Brain microvascular endothelial cell (primary cell): ENCODE measurements around the gene LMNB1.
"Not testable (repeated sequence)": the region's sequence is repeated elsewhere in the genome, so short reads cannot be mapped to it uniquely, and the experiment has no call there.

Experiments used
- DNase-seq: peaks from one replicate; pipeline ENCODE4 v3.0.0-alpha.2; 2020
- H3K27ac ChIP-seq: fragments of 250-450 bp; sonication (Bioruptor Pico); 2 replicates; pipeline ENCODE4 v1.5.1; 2020; ENCODE audit warnings: mild to moderate bottlenecking, moderate library complexity
- H3K27me3 ChIP-seq: fragments of 250-450 bp; sonication (Bioruptor Pico); replicated peaks from 2 replicates; pipeline ENCODE4 v1.5.1; 2020; ENCODE audit warnings: mild to moderate bottlenecking
- H3K36me3 ChIP-seq: fragments of 250-450 bp; sonication (Bioruptor Pico); replicated peaks from 2 replicates; pipeline ENCODE4 v1.5.1; 2020; ENCODE audit warnings: mild to moderate bottlenecking
- H3K4me3 ChIP-seq: 2 replicates; pipeline ENCODE4 v1.5.1; 2011; ENCODE audit warnings: low read depth, mild to moderate bottlenecking, control low read depth, low read length, moderate library complexity
- CTCF ChIP-seq: IDR thresholded peaks from 2 replicates; pipeline ENCODE4 v1.5.1; 2011; ENCODE audit warnings: low read depth, mild to moderate bottlenecking, moderate library complexity, low read length, control low read depth, inconsistent platforms; ENCODE audit errors: missing control alignments
- in situ Hi-C: cut with HindIII; loops from 2 replicates; pipeline ENCODE4 v1.10.0; 2017; ENCODE audit warnings: low sequenced_read_pairs, low pct_ligation_motif_present

The LMNB1 gene

GRCh38 chr5:126830061-126830460 is 53.1 kb downstream of the LMNB1 start:
- Histone ChIP-seq H3K4me3 (no peak overlapping the region), H3K27ac (no peak overlapping the region), H3K36me3 (peaks cover 2% of the 10 kb centered on the region), H3K27me3 (no peaks in the 10 kb centered on the region)
- DNase-seq = no peak
- in situ Hi-C loops = no loop called here
- no peak for TF ChIP-seq CTCF

DNA sequence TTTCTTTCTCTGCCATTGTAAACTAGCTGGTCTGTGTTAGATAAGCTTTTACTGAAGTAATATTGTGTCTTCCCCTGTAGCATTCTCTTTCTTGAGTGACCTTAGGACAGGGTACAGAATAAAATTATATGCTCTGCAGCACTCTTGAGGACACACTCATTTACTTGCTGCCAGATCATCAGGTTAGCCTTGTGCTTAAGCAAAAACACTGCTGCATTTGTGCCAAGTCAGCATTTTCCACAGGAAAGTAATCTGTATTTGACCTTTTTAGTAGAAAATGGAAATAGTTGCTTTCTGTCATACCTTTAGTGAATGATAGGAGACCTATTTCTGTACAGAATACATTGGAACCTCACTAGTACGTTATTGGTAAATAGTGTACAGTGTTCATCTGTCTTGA is 54.2 kb downstream of the LMNB1 start:
- in situ Hi-C loops = no loop called here
- Histone ChIP-seq H3K36me3 (no peaks in the 10 kb centered on the region), H3K4me3 (no peak overlapping the region), H3K27ac (no peak overlapping the region), H3K27me3 (no peaks in the 10 kb centered on the region)
- TF ChIP-seq CTCF = no peak
- no peak for DNase-seq

- Histone ChIP-seq H3K27me3 (no peaks in the 10 kb centered on the region), H3K36me3 (no peaks in the 10 kb centered on the region)
Measured at GRCh38 chr5:126836778-126837177, 59.8 kb downstream of the LMNB1 start.

GRCh38 chr5:126837242-126837641 is 60.3 kb downstream of the LMNB1 start:
- Histone ChIP-seq H3K36me3 (no peaks in the 10 kb centered on the region), H3K4me3 (no peak overlapping the region), H3K27ac (no peak overlapping the region), H3K27me3 (no peaks in the 10 kb centered on the region)
- no peak for TF ChIP-seq CTCF
- DNase-seq = no peak
- in situ Hi-C loops = no loop called here

More at GRCh38 chr5:126836778-126837177, 59.8 kb downstream of the LMNB1 start:
- H3K4me3 ChIP-seq = no peak overlapping the region
- DNase-seq = no peak
- H3K27ac ChIP-seq = no peak overlapping the region
- in situ Hi-C loops = no loop called here
- TF ChIP-seq CTCF = no peak

- DNase-seq = peak; percentile 40
Measured at GRCh38 chr5:126837906-126838539, 61.1 kb downstream of the LMNB1 start.

GRCh38 chr5:126839407-126839806 is 62.5 kb downstream of the LMNB1 start:
- DNase-seq, H3K36me3 ChIP-seq, in situ Hi-C loops, H3K4me3 ChIP-seq, H3K27me3 ChIP-seq, H3K27ac ChIP-seq: not testable (repeated sequence)

More at GRCh38 chr5:126837906-126838539, 61.1 kb downstream of the LMNB1 start:
- Histone ChIP-seq H3K36me3 (no peaks in the 10 kb centered on the region), H3K4me3 (no peak overlapping the region), H3K27ac (no peak overlapping the region), H3K27me3 (no peaks in the 10 kb centered on the region)
- TF ChIP-seq CTCF = peak; percentile 49
- in situ Hi-C loops = no loop called here

- in situ Hi-C loops = not testable (repeated sequence)
Measured at GRCh38 chr5:126843375-126843774, 66.4 kb downstream of the LMNB1 start.

DNA sequence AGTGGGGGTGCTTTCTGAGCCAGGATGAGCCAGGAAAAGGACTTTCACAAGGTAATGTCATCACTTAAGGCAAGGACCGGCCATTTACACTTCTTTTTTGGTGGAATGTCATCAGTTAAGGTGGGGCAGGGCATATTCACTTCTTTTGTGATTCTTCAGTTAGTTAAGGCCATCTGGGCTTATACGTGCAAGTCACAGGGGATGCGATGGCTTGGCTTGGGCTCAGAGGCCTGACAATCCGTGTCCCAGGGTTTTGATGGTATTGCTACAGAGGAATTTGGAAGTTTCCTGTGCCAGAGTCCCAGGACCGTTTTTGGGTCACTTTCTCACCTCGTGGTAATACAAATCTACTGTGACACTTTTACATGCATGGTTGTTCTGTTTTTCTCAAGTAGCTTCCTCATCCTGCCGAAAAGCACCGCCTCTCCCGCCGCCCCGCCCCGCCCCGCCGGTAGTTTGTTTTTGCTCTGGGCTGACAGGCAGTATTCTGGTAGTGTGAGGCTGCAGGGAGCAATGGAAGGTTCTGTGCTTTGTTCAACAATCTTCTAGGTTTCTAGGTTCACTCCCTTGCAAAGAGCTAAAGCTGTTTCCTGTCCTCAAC is 68.6 kb downstream of the LMNB1 start:
- H3K27me3 ChIP-seq, H3K27ac ChIP-seq, in situ Hi-C loops, H3K4me3 ChIP-seq, DNase-seq, H3K36me3 ChIP-seq: not testable (repeated sequence)

More at GRCh38 chr5:126843375-126843774, 66.4 kb downstream of the LMNB1 start:
- not testable (repeated sequence) for H3K36me3 ChIP-seq, DNase-seq, H3K27ac ChIP-seq, H3K4me3 ChIP-seq, H3K27me3 ChIP-seq
